ENCODE measurements around the gene TBX5.

Gene TBX5

DNA sequence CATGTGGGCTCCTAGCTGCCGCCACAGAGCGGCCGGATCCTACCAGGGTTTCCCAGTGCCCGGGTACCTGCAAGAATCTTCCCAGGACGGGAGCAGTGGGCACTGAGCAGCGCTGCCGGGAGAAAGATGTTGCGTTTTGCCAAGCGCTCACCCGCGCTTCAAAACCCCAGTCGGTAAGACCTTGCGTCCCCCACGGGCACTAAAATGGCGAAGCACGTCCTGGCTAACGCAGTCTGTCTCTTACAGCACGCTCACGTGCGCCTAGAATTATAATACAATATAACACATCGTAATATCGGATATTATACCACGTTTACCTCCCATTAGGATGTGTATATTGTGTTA lies 35.1 kb upstream of the TBX5 start:
- DNase-seq (ENCODE audit: insufficient read length, low spot score) (no peak), FAIRE-seq (no peak)
- no peak for TF ChIP-seq CTCF (IDR thresholded peaks at IDR 0.05; ENCODE audit: insufficient read depth, missing control alignments)

- no peak for TF ChIP-seq CTCF (IDR thresholded peaks at IDR 0.05; ENCODE audit: insufficient read depth, missing control alignments)
- no peak for DNase-seq (ENCODE audit: insufficient read length, low spot score)
- no peak for FAIRE-seq
Observed at GRCh38 chr12:114440270-114441038, 34.5 kb upstream of the TBX5 start.

DNA sequence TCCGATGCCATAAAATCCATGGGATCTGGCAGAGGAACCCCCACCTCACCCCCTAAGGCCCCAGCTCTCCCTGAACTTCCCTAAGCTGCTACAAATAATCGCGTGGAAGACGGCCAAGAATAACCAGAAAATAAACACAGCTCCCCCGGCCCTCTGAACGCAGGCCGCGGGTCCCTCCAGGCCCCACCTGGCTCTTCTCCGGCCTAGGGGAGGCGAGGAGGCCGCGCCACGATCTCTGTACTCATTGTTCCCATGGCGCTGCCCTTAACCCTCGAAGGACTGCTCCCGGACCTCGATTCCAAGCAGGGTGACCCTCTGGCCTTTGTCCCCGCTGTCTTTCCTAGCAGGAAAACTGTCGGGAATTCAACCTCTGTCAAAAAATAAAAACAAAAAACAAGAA lies 33.9 kb upstream of the TBX5 start:
- no peak for DNase-seq (ENCODE audit: insufficient read length, low spot score)
- TF ChIP-seq CTCF (IDR thresholded peaks at IDR 0.05; ENCODE audit: insufficient read depth, missing control alignments): no peak
- FAIRE-seq: no peak

GRCh38 chr12:114439261-114439683 lies 33.3 kb upstream of the TBX5 start:
- FAIRE-seq (no peak), DNase-seq (ENCODE audit: insufficient read length, low spot score) (no peak)
- TF ChIP-seq CTCF (IDR thresholded peaks at IDR 0.05; ENCODE audit: insufficient read depth, missing control alignments): no peak

- no peak for TF ChIP-seq CTCF (IDR thresholded peaks at IDR 0.05; ENCODE audit: insufficient read depth, missing control alignments)
- FAIRE-seq: no peak
- no peak for DNase-seq (ENCODE audit: insufficient read length, low spot score)
Observed at GRCh38 chr12:114438635-114439256, 32.8 kb upstream of the TBX5 start.

DNA sequence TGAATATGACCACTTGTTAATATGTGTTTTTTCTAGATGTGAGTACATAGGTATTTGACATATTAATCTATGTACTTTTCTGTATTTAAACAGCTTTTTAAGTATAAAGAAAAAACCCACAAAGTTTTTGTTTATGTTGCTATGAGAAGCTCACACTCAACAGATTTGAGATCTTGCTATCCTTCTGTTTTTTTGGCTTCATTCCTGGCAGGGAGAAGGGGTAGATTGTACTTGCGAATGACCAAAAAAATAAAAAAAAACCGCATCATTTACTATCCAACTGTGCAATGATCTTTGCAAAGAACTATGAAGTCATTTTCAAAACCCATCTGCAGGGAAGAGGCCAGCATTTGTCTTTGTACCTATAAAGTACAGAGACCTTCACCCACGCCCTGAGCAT lies 28.4 kb upstream of the TBX5 start:
- DNase-seq (ENCODE audit: insufficient read length, low spot score): no peak
- FAIRE-seq: no peak
- TF ChIP-seq CTCF (IDR thresholded peaks at IDR 0.05; ENCODE audit: insufficient read depth, missing control alignments): no peak

DNA sequence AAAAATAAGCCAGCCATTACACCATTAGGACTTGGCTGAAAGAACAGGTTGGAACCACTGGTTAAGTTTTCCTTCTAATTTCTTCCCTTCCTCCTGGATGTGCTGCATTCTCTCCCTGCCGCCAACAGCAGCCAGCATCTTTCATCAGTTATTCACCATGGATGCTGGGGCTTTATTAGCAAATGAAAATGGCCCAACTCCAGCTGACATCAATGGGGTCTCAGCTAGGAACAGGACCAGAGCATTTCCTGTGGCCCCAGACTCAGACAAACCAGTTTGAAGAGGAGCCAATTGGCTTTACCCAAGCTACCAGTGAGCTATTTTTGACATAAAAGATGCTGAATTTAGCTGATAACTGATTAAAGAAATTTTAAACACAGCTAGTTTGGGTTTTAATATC lies 26.0 kb upstream of the TBX5 start:
- TF ChIP-seq CTCF (IDR thresholded peaks at IDR 0.05; ENCODE audit: insufficient read depth, missing control alignments): no peak

More for the DNA sequence above, 26.0 kb upstream of the TBX5 start:
- no peak for DNase-seq (ENCODE audit: insufficient read length, low spot score)
- no peak for FAIRE-seq

All from D721Med (cell line).